Fibroblast of villous mesenchyme (primary cell): ENCODE measurements around the gene MVK. TPM values are rescaled to one million over a fixed set of nuclear protein-coding genes. Genes with fewer than 3 reads are reported as not detected.

Source experiments
- DNase-seq: peaks from one replicate; pipeline ENCODE4 v3.0.0-alpha.2; 2010; ENCODE audit warnings: low read depth
- H3K4me3 ChIP-seq: 2 replicates; pipeline ENCODE4 v1.5.1; 2011; ENCODE audit warnings: low read depth, mild to moderate bottlenecking, low read length
- CTCF ChIP-seq: IDR thresholded peaks from 2 replicates; pipeline ENCODE4 v1.5.1; 2012; ENCODE audit warnings: low read depth, mild to moderate bottlenecking, low read length; ENCODE audit not compliant: insufficient read depth
- total RNA-seq: library from RNA; depleted of rRNA; stranded (reverse); fragments of >200 nt; gene quantifications from 2 replicates; pipeline ENCODE4 v1.2.3, GENCODE V29; 2012

MVK gene
- total RNA-seq, 1 donor: 29.8 TPM

- no peak for TF ChIP-seq CTCF
- no peak overlapping the region for H3K4me3 ChIP-seq
- no peak for DNase-seq
These were observed 13.0 kb downstream of the MVK start for GRCh38 chr12:109586385-109587296.

- no peak for TF ChIP-seq CTCF
- no peak for DNase-seq
- H3K4me3 ChIP-seq: no peak overlapping the region
These were observed 14.3 kb downstream of the MVK start for GRCh38 chr12:109587921-109588320.

- no peak for TF ChIP-seq CTCF
- no peak for DNase-seq
- no peak overlapping the region for H3K4me3 ChIP-seq
These were observed 15.1 kb downstream of the MVK start for GRCh38 chr12:109588461-109589239.

GRCh38 chr12:109589240-109589590, 15.6 kb downstream of the MVK start:
- TF ChIP-seq CTCF: no peak
- no peak for DNase-seq

GRCh38 chr12:109589691-109590245, 16.2 kb downstream of the MVK start:
- no peak overlapping the region for H3K4me3 ChIP-seq
- no peak for TF ChIP-seq CTCF
- no peak for DNase-seq

More at GRCh38 chr12:109589240-109589590, 15.6 kb downstream of the MVK start:
- H3K4me3 ChIP-seq: no peak overlapping the region

- no peak for DNase-seq
- no peak overlapping the region for H3K4me3 ChIP-seq
- TF ChIP-seq CTCF: no peak
These were observed 17.0 kb downstream of the MVK start for GRCh38 chr12:109590566-109590965.
